CD14-positive monocyte (primary cell): Measurements from ENCODE around the gene ILF2. TPM values are rescaled to one million over a fixed set of nuclear protein-coding genes. Genes with fewer than 3 reads are reported as not detected.

Experiments used
- DNase-seq, 3 donors: peaks; one replicate each; pipeline ENCODE4 v3.0.0-alpha.2; 2011 to 2022
- H2AFZ ChIP-seq: 2 replicates; pipeline ENCODE4 v1.6.0; 2012; ENCODE audit warnings: mild to moderate bottlenecking, low read depth, low read length, inconsistent platforms; ENCODE audit not compliant: insufficient read depth, poor library complexity, severe bottlenecking
- H3K27ac ChIP-seq, 2 donors: 1 replicate in 1 of 2; 2 replicates in 1 of 2; pipeline ENCODE4 v1.5.1; 2012 to 2013; ENCODE audit warnings: low read length in 2 of 2, control low read depth in 1 of 2, inconsistent platforms in 1 of 2, low read depth in 1 of 2, mild to moderate bottlenecking in 1 of 2
- H3K27me3 ChIP-seq, 2 donors: one replicate each; pipeline versions ENCODE4 v1.6.0 to v1.6.1; 2011 to 2013; ENCODE audit warnings: low read length in 2 of 2; ENCODE audit not compliant: control insufficient read depth in 2 of 2, insufficient read depth in 2 of 2
- H3K36me3 ChIP-seq, 2 donors: replicated peaks in 1 of 2; 1 replicate in 1 of 2; 2 replicates in 1 of 2; pipeline versions ENCODE4 v1.5.1 to v1.6.1; 2012 to 2013; ENCODE audit warnings: low read length in 2 of 2, control low read depth in 1 of 2, inconsistent platforms in 1 of 2, mild to moderate bottlenecking in 1 of 2; ENCODE audit not compliant: insufficient read depth in 2 of 2, control insufficient read depth in 1 of 2
- H3K4me1 ChIP-seq, 2 donors: 1 replicate in 1 of 2; 2 replicates in 1 of 2; pipeline versions ENCODE4 v1.5.1 to v1.6.1; 2012 to 2013; ENCODE audit warnings: low read length in 2 of 2, control low read depth in 1 of 2, inconsistent platforms in 1 of 2, mild to moderate bottlenecking in 1 of 2, moderate library complexity in 1 of 2; ENCODE audit not compliant: insufficient read depth in 2 of 2, control insufficient read depth in 1 of 2
- H3K4me2 ChIP-seq: replicated peaks from 2 replicates; pipeline ENCODE3; 2012; ENCODE audit warnings: low read length, moderate library complexity, mild to moderate bottlenecking; ENCODE audit not compliant: poor library complexity, severe bottlenecking; ENCODE audit errors: extremely low read depth
- H3K4me3 ChIP-seq, 3 experiments: fragments of 200-600 bp in 1 of 3; sonication (generic) in 1 of 3; replicated peaks in 1 of 3; 1 replicate in 2 of 3; 2 replicates in 1 of 3; pipeline ENCODE4 v1.5.1; 2011 to 2013; ENCODE audit warnings: low read length in 3 of 3, mild to moderate bottlenecking in 3 of 3, control low read depth in 2 of 3, low read depth in 2 of 3, inconsistent platforms in 1 of 3, moderate library complexity in 1 of 3
- H3K79me2 ChIP-seq: 2 replicates; pipeline ENCODE4 v1.6.0; 2012; ENCODE audit warnings: mild to moderate bottlenecking, control low read depth, inconsistent platforms, low read length, moderate library complexity; ENCODE audit not compliant: insufficient read depth
- H3K9ac ChIP-seq: 2 replicates; pipeline ENCODE4 v1.6.0; 2017; ENCODE audit warnings: low read length, mild to moderate bottlenecking; ENCODE audit not compliant: insufficient read depth, poor library complexity, severe bottlenecking
- H3K9me3 ChIP-seq, 2 donors: replicated peaks in 1 of 2; 1 replicate in 1 of 2; 2 replicates in 1 of 2; pipeline versions ENCODE4 v1.5.1 to v1.6.1; 2012 to 2013; ENCODE audit warnings: low read length in 2 of 2, control low read depth in 1 of 2; ENCODE audit not compliant: control insufficient read depth in 1 of 2, insufficient read depth in 1 of 2
- H4K20me1 ChIP-seq: 2 replicates; pipeline ENCODE4 v1.6.0; 2012; ENCODE audit warnings: mild to moderate bottlenecking, low read length, control low read depth, moderate library complexity; ENCODE audit not compliant: insufficient read depth
- H3K27ac Mint-ChIP-seq, 7 donors: one replicate each; pipeline ENCODE4 v1.8.0; 2020; ENCODE audit warnings: mild to moderate bottlenecking in 7 of 7, mixed read lengths in 7 of 7, moderate library complexity in 6 of 7, inconsistent platforms in 2 of 7
- H3K27me3 Mint-ChIP-seq, 3 donors: one replicate each; pipeline ENCODE4 v1.8.0; 2021 to 2022; ENCODE audit warnings: low read depth in 3 of 3, mild to moderate bottlenecking in 3 of 3, mixed read lengths in 3 of 3, moderate library complexity in 3 of 3, inconsistent platforms in 1 of 3
- H3K36me3 Mint-ChIP-seq, 2 donors: one replicate each; pipeline ENCODE4 v1.8.0; 2020; ENCODE audit warnings: mixed read lengths in 2 of 2, inconsistent platforms in 1 of 2, mild to moderate bottlenecking in 1 of 2
- H3K4me1 Mint-ChIP-seq: one replicate; pipeline ENCODE4 v1.8.0; 2020; ENCODE audit warnings: mild to moderate bottlenecking, mixed read lengths
- H3K4me3 Mint-ChIP-seq, 2 donors: one replicate each; pipeline ENCODE4 v1.8.0; 2020; ENCODE audit warnings: mild to moderate bottlenecking in 2 of 2, mixed read lengths in 2 of 2, moderate library complexity in 1 of 2
- H3K9me3 Mint-ChIP-seq, 7 donors: one replicate each; pipeline ENCODE4 v1.8.0; 2020 to 2022; ENCODE audit warnings: mixed read lengths in 7 of 7, mild to moderate bottlenecking in 6 of 7, moderate library complexity in 6 of 7, inconsistent platforms in 2 of 7
- CTCF ChIP-seq: fragments of 200-600 bp; IDR thresholded peaks from one replicate; pipeline ENCODE4 v1.8.0; 2022; ENCODE audit warnings: antibody characterized with exemption, mild to moderate bottlenecking
- WGBS: methylation state at CpG from one replicate; pipeline ENCODE4 v1.1.5; 2013; ENCODE audit warnings: missing lambda C conversion rate; ENCODE audit not compliant: insufficient coverage; 5-methylcytosine and 5-hydroxymethylcytosine counted together
- intact Hi-C, 2 donors: fragments of 100-400 bp; cut with micrococcal nuclease; formaldehyde crosslinking; loops; one replicate each; pipeline versions ENCODE4 v1.15.0 to v1.15.1; 2023
- polyA plus RNA-seq, 3 donors: library from polyadenylated mRNA; depleted of rRNA in 1 of 3; unstranded in 2 of 3; stranded (reverse) in 1 of 3; fragments of 300-500 nt in 2 of 3; fragments of >200 nt in 1 of 3; fragmentation: Illumina TruSeq in 2 of 3; gene quantifications; 1 replicate in 2 of 3; 2 replicates in 1 of 3; pipeline ENCODE4 v1.2.3, GENCODE V29; 2012 to 2021

Gene ILF2
- polyA plus RNA-seq, 3 donors = 103 to 118 (median 115) TPM

DNA sequence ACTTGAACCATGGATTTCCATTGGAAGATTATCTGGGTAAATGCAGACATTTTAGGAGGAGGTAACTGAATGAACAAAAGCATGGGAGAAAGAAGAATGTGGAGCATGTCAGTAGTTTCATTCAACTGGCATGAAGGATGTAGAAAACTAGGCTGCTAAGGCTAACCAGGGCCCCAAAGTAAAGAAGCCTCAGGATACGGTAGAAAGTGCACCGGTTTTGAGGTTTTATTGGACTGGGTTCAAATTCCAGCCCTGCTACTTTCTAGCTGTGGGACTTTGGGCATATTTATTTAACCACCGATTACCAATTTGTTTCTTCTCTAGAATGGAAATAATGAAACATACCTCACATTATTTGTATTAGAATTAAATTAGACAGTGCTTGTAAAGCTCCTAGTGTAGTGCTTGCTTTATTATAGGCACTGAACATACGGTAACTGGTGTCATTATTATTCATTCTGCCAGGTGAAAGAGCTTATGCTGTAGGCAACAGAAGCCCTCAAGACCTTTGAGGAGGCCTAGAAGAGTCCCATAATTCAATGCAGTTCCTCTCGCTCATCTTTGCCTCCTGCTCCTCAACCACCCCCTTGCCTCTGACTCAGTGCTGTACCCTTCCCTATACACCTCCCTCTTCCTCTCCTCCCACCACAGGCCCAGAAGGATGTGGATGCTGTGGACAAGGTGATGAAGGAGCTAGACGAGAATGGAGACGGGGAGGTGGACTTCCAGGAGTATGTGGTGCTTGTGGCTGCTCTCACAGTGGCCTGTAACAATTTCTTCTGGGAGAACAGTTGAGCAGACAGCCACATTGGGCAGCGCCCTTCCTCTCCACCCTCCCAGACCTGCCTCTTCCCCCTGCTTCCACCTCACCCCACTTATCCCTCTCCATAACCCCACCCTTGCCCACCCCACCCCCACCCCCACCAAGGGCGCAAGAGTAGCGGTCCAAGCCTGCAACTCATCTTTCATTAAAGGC is 39.5 kb downstream of the ILF2 start:
- DNase-seq = no peak
- no peak overlapping the region for H3K4me3 Mint-ChIP-seq
- H3K36me3 Mint-ChIP-seq = peaks cover 4 to 12% of the 10 kb centered on the region in 2 donors
- H3K4me1 Mint-ChIP-seq = peaks cover 53% of the 10 kb centered on the region
- no peaks in the 10 kb centered on the region for H3K9me3 Mint-ChIP-seq
- no peak overlapping the region for H3K9ac ChIP-seq
- 93% methylated on average over 2 of the region's 10 CpGs for WGBS
- no peak for TF ChIP-seq CTCF
- peaks cover 23% of the 10 kb centered on the region for H3K79me2 ChIP-seq
- H3K27ac Mint-ChIP-seq = peak overlapping the region in 5 of 7 donors; percentile 2 to 77 (median 65)
- no peak overlapping the region for H2AFZ ChIP-seq
- H3K27me3 Mint-ChIP-seq = peaks cover 8 to 11% (median 9%) of the 10 kb centered on the region in 3 donors
- no peaks in the 10 kb centered on the region for H3K9me3 ChIP-seq
- H3K27me3 ChIP-seq = peaks cover 0 to 1% of the 10 kb centered on the region in 2 donors
- peaks cover 20% of the 10 kb centered on the region for H4K20me1 ChIP-seq
- no peak overlapping the region for H3K27ac ChIP-seq
- H3K4me2 ChIP-seq = no peak overlapping the region
- H3K4me1 ChIP-seq = peaks cover 34 to 54% of the 10 kb centered on the region in 2 donors
- intact Hi-C loops = loop anchor here (5.0 kb wide), 4 partner anchors 34 to 106 kb away; partner anchors contain the start of gene ILF2 (in 1 of the 2)
- H3K4me3 ChIP-seq = no peak overlapping the region
- H3K36me3 ChIP-seq = peaks cover 6% of the 10 kb centered on the region in 2 donors

DNA sequence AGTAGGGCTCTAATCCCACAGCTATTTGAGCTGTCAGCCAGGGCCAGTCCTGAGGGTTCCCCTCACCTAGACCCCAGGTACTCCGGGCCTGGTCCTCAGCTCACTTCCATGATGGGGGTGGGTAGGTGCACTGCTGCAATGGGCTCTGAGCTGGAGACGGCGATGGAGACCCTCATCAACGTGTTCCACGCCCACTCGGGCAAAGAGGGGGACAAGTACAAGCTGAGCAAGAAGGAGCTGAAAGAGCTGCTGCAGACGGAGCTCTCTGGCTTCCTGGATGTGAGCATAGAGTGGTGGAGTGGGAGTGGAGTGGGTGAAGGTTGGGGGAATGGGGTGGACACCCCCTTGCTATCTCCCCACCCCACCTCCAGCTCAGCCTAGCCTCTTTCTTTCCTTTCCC is 40.4 kb downstream of the ILF2 start:
- H3K27me3 ChIP-seq = peaks cover 0 to 3% of the 10 kb centered on the region in 2 donors
- no peak overlapping the region for H3K27ac Mint-ChIP-seq
- no peaks in the 10 kb centered on the region for H3K9me3 ChIP-seq
- TF ChIP-seq CTCF = no peak
- H3K27me3 Mint-ChIP-seq = peaks cover 11 to 16% (median 14%) of the 10 kb centered on the region in 3 donors
- intact Hi-C loops = loop anchor here (5.0 kb wide), 4 partner anchors 33 to 107 kb away; partner anchors contain the start of gene ILF2 (in 1 of the 2)
- H3K4me2 ChIP-seq = no peak overlapping the region
- no peaks in the 10 kb centered on the region for H3K9me3 Mint-ChIP-seq
- no peak overlapping the region for H3K27ac ChIP-seq
- peaks cover 13% of the 10 kb centered on the region for H3K79me2 ChIP-seq
- no peak for DNase-seq
- no peak overlapping the region for H3K9ac ChIP-seq
- 98% methylated on average over 5 of the region's 7 CpGs for WGBS
- no peak overlapping the region for H3K4me3 Mint-ChIP-seq
- H3K4me1 ChIP-seq = peaks cover 33 to 49% of the 10 kb centered on the region in 2 donors
- H3K36me3 ChIP-seq = no peaks in the 10 kb centered on the region
- peaks cover 10% of the 10 kb centered on the region for H4K20me1 ChIP-seq
- H3K4me3 ChIP-seq = no peak overlapping the region
- no peak overlapping the region for H2AFZ ChIP-seq
- H3K4me1 Mint-ChIP-seq = peaks cover 50% of the 10 kb centered on the region
- H3K36me3 Mint-ChIP-seq = peaks cover 0 to 4% of the 10 kb centered on the region in 2 donors
